ENCODE measurements around the gene PLB1.
"Not testable (repeated sequence)": the region's sequence is repeated elsewhere in the genome, so short reads cannot be mapped to it uniquely, and the experiment has no call there.

PLB1 gene

GRCh38 chr2:28471214-28471613, 24.6 kb upstream of the PLB1 start:
- H3K4me2 ChIP-seq (ENCODE audit: low read length), result no peak overlapping the region
- no peaks in the 10 kb centered on the region for H4K20me1 ChIP-seq (ENCODE audit: insufficient read depth, low read length)
- H3K4me1 ChIP-seq (ENCODE audit: insufficient read depth, low read length, severe bottlenecking), result no peaks in the 10 kb centered on the region
- no peaks in the 10 kb centered on the region for H3K27me3 ChIP-seq (ENCODE audit: insufficient read depth, low read length)
- TF ChIP-seq EZH2 (IDR thresholded peaks at IDR 0.05; ENCODE audit: borderline replicate concordance, low read length) (no peak), CTCF (IDR thresholded peaks at IDR 0.05; ENCODE audit: low read length) (no peak)
- no peak overlapping the region for H3K27ac ChIP-seq (ENCODE audit: low read depth, low read length, poor library complexity, severe bottlenecking)
- no peaks in the 10 kb centered on the region for H3F3A ChIP-seq (ENCODE audit: insufficient read depth, low read length)
- no peaks in the 10 kb centered on the region for H3K79me2 ChIP-seq (ENCODE audit: insufficient read depth, low read length)
- no peaks in the 10 kb centered on the region for H3K9me3 ChIP-seq (ENCODE audit: low read length)
- no peaks in the 10 kb centered on the region for H3K9me2 ChIP-seq (ENCODE audit: low read depth, low read length)
- no peak overlapping the region for H2AFZ ChIP-seq (ENCODE audit: low read length)
- H3K9ac ChIP-seq (ENCODE audit: low read length), result no peak overlapping the region
- H3K36me3 ChIP-seq (ENCODE audit: insufficient read depth, low read length), result no peaks in the 10 kb centered on the region
- H3K4me3 ChIP-seq (ENCODE audit: low read depth, low read length, poor library complexity, severe bottlenecking), result no peak overlapping the region

- Histone ChIP-seq H4K20me1 (ENCODE audit: insufficient read depth, low read length) (no peaks in the 10 kb centered on the region), H3K36me3 (ENCODE audit: insufficient read depth, low read length) (no peaks in the 10 kb centered on the region), H3K9me3 (ENCODE audit: low read length) (no peaks in the 10 kb centered on the region), H3K27ac (ENCODE audit: low read depth, low read length, poor library complexity, severe bottlenecking) (no peak overlapping the region), H3K9me2 (ENCODE audit: low read depth, low read length) (no peaks in the 10 kb centered on the region), H3K9ac (ENCODE audit: low read length) (no peak overlapping the region), H2AFZ (ENCODE audit: low read length) (no peak overlapping the region), H3K4me1 (ENCODE audit: insufficient read depth, low read length, severe bottlenecking) (no peaks in the 10 kb centered on the region), H3F3A (ENCODE audit: insufficient read depth, low read length) (no peaks in the 10 kb centered on the region), H3K4me2 (ENCODE audit: low read length) (no peak overlapping the region), H3K4me3 (ENCODE audit: low read depth, low read length, poor library complexity, severe bottlenecking) (no peak overlapping the region), H3K79me2 (ENCODE audit: insufficient read depth, low read length) (no peaks in the 10 kb centered on the region), H3K27me3 (ENCODE audit: insufficient read depth, low read length) (no peaks in the 10 kb centered on the region)
- TF ChIP-seq CTCF (IDR thresholded peaks at IDR 0.05; ENCODE audit: low read length), result no peak
- no peak for TF ChIP-seq EZH2 (IDR thresholded peaks at IDR 0.05; ENCODE audit: borderline replicate concordance, low read length)
Measured at GRCh38 chr2:28471701-28472236, 24.1 kb upstream of the PLB1 start.

- not testable (repeated sequence) for H3K4me2 ChIP-seq (ENCODE audit: low read length); H3K4me3 ChIP-seq (ENCODE audit: low read depth, low read length, poor library complexity, severe bottlenecking); H3K36me3 ChIP-seq (ENCODE audit: insufficient read depth, low read length); H3K79me2 ChIP-seq (ENCODE audit: insufficient read depth, low read length); H3K27ac ChIP-seq (ENCODE audit: low read depth, low read length, poor library complexity, severe bottlenecking); H3K9ac ChIP-seq (ENCODE audit: low read length); H3K4me1 ChIP-seq (ENCODE audit: insufficient read depth, low read length, severe bottlenecking); H2AFZ ChIP-seq (ENCODE audit: low read length); H3F3A ChIP-seq (ENCODE audit: insufficient read depth, low read length); H3K9me2 ChIP-seq (ENCODE audit: low read depth, low read length); H4K20me1 ChIP-seq (ENCODE audit: insufficient read depth, low read length); H3K27me3 ChIP-seq (ENCODE audit: insufficient read depth, low read length); H3K9me3 ChIP-seq (ENCODE audit: low read length)
Measured at GRCh38 chr2:28472641-28473040, 23.2 kb upstream of the PLB1 start.

GRCh38 chr2:28475088-28475595, 20.7 kb upstream of the PLB1 start:
- Histone ChIP-seq H3K4me2 (ENCODE audit: low read length) (no peak overlapping the region), H3K36me3 (ENCODE audit: insufficient read depth, low read length) (no peaks in the 10 kb centered on the region), H3K4me1 (ENCODE audit: insufficient read depth, low read length, severe bottlenecking) (no peaks in the 10 kb centered on the region), H3F3A (ENCODE audit: insufficient read depth, low read length) (no peaks in the 10 kb centered on the region), H3K9me3 (ENCODE audit: low read length) (no peaks in the 10 kb centered on the region), H2AFZ (ENCODE audit: low read length) (no peak overlapping the region), H3K4me3 (ENCODE audit: low read depth, low read length, poor library complexity, severe bottlenecking) (no peak overlapping the region), H3K9ac (ENCODE audit: low read length) (no peak overlapping the region), H3K79me2 (ENCODE audit: insufficient read depth, low read length) (no peaks in the 10 kb centered on the region), H3K27me3 (ENCODE audit: insufficient read depth, low read length) (no peaks in the 10 kb centered on the region), H3K9me2 (ENCODE audit: low read depth, low read length) (no peaks in the 10 kb centered on the region), H4K20me1 (ENCODE audit: insufficient read depth, low read length) (no peaks in the 10 kb centered on the region), H3K27ac (ENCODE audit: low read depth, low read length, poor library complexity, severe bottlenecking) (no peak overlapping the region)
- no peak for TF ChIP-seq EZH2 (IDR thresholded peaks at IDR 0.05; ENCODE audit: borderline replicate concordance, low read length)
- no peak for TF ChIP-seq CTCF (IDR thresholded peaks at IDR 0.05; ENCODE audit: low read length)

All from OCI-LY1 (cell line).